Osteocyte (in vitro differentiated cells): Measurements from ENCODE around the gene TSSK1B. TPM values are rescaled to one million over a fixed set of nuclear protein-coding genes. Genes with fewer than 3 reads are reported as not detected.
A peak's percentile ranks its signal among the peaks of the same experiment; 100 is the strongest.

Source experiments
- DNase-seq: peaks from one replicate; pipeline ENCODE4 v3.0.0; 2021; ENCODE audit warnings: mixed read lengths; ENCODE audit not compliant: unreplicated experiment; ENCODE audit errors: extremely low spot score
- H3K27ac Mint-ChIP-seq: one replicate; pipeline ENCODE4 v1.8.0; 2021; ENCODE audit warnings: mild to moderate bottlenecking, mixed read lengths; ENCODE audit not compliant: unreplicated experiment
- H3K27me3 Mint-ChIP-seq: one replicate; pipeline ENCODE4 v1.8.0; 2021; ENCODE audit warnings: mixed read lengths; ENCODE audit not compliant: unreplicated experiment
- H3K36me3 Mint-ChIP-seq: one replicate; pipeline ENCODE4 v1.8.0; 2021; ENCODE audit warnings: mixed read lengths; ENCODE audit not compliant: unreplicated experiment
- H3K4me1 Mint-ChIP-seq: one replicate; pipeline ENCODE4 v1.8.0; 2021; ENCODE audit warnings: mixed read lengths; ENCODE audit not compliant: unreplicated experiment
- H3K4me3 Mint-ChIP-seq: one replicate; pipeline ENCODE4 v1.8.0; 2021; ENCODE audit warnings: mild to moderate bottlenecking, moderate library complexity, mixed read lengths; ENCODE audit not compliant: unreplicated experiment
- H3K9me3 Mint-ChIP-seq: one replicate; pipeline ENCODE4 v1.8.0; 2021; ENCODE audit warnings: mixed read lengths; ENCODE audit not compliant: unreplicated experiment
- total RNA-seq: library from RNA; stranded (reverse); gene quantifications from 2 replicates; pipeline ENCODE4 v1.2.1, GENCODE V29; 2021
- TF ChIP-seq, protein P1 (sequence below): fragments of 200-600 bp; sonication (generic); IDR thresholded peaks from 2 replicates; pipeline ENCODE4 v1.5.0; 2021; ENCODE audit warnings: antibody characterized with exemption, mild to moderate bottlenecking, moderate library complexity

The TSSK1B gene
- total RNA-seq, 1 donor from 2014 or later: 0.21 TPM

DNA sequence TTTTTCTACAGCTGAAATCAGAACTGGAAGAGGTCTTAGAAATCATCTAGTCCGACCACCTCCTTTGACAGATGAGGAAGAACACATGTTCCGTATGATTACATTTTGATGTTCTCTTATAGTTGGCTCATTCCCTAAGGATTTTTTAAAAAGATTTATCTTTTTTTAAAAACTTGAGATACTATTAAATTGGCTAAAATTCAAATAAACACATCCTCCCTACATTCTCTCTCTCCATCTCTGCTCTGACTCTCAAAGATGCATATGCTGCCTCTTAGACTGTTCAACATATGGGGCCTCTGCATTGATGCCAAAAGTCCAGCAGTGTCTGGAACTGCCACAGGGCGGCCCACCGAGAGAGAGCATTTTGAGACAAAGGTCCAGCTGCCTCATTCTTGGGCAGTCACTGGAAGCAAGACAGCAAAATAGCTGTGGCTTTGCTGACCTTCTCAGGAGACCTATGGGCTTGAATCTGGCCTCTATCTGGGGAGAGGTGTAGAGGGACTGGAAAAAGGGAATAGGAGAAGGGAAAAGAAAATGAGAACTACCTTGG, 12.8 kb upstream of the TSSK1B start:
- Mint-ChIP-seq H3K4me3 (no peak overlapping the region), H3K9me3 (peaks cover 21% of the 10 kb centered on the region), H3K36me3 (peaks cover 12% of the 10 kb centered on the region), H3K4me1 (peaks cover 14% of the 10 kb centered on the region), H3K27me3 (no peaks in the 10 kb centered on the region), H3K27ac (no peak overlapping the region)
- TF ChIP-seq, protein P1, sequence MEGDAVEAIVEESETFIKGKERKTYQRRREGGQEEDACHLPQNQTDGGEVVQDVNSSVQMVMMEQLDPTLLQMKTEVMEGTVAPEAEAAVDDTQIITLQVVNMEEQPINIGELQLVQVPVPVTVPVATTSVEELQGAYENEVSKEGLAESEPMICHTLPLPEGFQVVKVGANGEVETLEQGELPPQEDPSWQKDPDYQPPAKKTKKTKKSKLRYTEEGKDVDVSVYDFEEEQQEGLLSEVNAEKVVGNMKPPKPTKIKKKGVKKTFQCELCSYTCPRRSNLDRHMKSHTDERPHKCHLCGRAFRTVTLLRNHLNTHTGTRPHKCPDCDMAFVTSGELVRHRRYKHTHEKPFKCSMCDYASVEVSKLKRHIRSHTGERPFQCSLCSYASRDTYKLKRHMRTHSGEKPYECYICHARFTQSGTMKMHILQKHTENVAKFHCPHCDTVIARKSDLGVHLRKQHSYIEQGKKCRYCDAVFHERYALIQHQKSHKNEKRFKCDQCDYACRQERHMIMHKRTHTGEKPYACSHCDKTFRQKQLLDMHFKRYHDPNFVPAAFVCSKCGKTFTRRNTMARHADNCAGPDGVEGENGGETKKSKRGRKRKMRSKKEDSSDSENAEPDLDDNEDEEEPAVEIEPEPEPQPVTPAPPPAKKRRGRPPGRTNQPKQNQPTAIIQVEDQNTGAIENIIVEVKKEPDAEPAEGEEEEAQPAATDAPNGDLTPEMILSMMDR: peak; percentile 34
- DNase-seq: no peak

DNA sequence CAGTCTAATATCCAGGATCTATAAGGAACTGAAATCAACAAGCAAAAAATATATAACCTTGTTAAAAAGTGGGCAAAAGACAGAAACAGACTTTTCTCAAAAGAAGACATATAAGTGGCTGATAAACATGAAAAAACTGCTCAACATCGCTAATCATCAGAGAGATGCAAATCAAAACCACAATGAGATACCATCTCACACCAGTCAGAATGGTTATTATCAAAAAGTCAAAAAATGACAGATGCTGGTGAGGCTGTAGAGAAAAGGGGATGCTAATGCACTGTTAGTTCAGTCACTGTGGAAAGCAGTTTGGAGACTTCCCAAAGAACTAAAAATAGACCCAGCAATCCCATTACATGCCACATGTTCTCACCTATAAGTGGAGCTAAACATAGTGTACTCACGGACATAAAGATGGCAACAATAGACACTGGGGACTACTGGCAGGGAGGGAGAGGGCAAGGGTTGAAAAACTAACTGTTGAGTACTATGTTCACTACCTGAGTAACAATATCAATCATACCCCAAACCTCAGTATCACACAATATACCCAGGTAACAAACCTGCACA, 11.7 kb upstream of the TSSK1B start:
- TF ChIP-seq, protein P1: no peak
- Mint-ChIP-seq H3K27me3 (no peaks in the 10 kb centered on the region), H3K36me3 (peaks cover 12% of the 10 kb centered on the region), H3K4me1 (peaks cover 14% of the 10 kb centered on the region), H3K4me3 (no peak overlapping the region), H3K27ac (no peak overlapping the region), H3K9me3 (peaks cover 21% of the 10 kb centered on the region)
- no peak for DNase-seq

DNA sequence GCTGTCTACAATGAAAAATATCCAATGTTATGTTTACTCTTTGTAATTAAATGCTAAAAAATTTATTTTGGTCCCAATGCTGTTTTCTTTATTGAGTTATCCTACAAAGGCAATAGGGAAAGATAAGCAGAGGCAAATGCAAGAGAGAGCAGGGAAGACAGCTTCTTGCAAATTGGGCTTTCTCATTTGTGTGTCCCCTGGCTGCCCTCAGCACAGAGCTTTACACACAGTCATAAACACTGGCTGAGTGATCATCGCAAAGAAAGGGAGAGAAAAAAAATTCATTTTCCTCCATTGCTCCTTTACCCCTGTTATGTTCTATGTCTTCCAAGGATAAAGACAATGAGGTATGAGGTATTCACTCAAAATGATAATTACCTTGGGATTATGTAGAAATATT, 2.3 kb upstream of the TSSK1B start:
- TF ChIP-seq, protein P1: no peak
- no peaks in the 10 kb centered on the region for H3K27me3 Mint-ChIP-seq
- H3K4me3 Mint-ChIP-seq: no peak overlapping the region
- DNase-seq: no peak
- H3K36me3 Mint-ChIP-seq: no peaks in the 10 kb centered on the region
- H3K27ac Mint-ChIP-seq: no peak overlapping the region
- no peaks in the 10 kb centered on the region for H3K4me1 Mint-ChIP-seq
- H3K9me3 Mint-ChIP-seq: no peaks in the 10 kb centered on the region

DNA sequence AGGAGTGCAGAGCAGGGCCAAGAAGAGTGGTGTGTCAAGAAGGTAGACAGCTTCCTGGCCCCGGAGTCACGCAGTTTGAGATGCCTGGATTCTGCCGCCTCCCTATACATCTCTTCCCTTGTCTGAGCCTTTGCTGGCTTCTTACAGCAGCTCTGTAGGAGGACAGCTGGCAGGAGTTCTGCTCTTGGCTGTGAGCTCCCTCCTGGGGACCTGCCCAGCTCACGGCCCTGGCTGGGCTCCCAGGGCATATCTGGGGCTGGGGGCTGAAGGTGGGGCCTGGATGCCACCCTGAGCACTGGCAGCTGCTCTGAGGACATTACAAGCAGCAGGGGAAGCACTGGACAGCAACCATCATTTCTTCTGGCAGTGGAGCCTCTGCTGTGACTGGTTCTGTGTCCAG, 786 bp upstream of the TSSK1B start:
- TF ChIP-seq, protein P1: no peak
- Mint-ChIP-seq H3K27me3 (no peaks in the 10 kb centered on the region), H3K27ac (no peak overlapping the region), H3K4me3 (no peak overlapping the region), H3K9me3 (no peaks in the 10 kb centered on the region), H3K4me1 (no peaks in the 10 kb centered on the region), H3K36me3 (no peaks in the 10 kb centered on the region)
- DNase-seq: no peak

DNA sequence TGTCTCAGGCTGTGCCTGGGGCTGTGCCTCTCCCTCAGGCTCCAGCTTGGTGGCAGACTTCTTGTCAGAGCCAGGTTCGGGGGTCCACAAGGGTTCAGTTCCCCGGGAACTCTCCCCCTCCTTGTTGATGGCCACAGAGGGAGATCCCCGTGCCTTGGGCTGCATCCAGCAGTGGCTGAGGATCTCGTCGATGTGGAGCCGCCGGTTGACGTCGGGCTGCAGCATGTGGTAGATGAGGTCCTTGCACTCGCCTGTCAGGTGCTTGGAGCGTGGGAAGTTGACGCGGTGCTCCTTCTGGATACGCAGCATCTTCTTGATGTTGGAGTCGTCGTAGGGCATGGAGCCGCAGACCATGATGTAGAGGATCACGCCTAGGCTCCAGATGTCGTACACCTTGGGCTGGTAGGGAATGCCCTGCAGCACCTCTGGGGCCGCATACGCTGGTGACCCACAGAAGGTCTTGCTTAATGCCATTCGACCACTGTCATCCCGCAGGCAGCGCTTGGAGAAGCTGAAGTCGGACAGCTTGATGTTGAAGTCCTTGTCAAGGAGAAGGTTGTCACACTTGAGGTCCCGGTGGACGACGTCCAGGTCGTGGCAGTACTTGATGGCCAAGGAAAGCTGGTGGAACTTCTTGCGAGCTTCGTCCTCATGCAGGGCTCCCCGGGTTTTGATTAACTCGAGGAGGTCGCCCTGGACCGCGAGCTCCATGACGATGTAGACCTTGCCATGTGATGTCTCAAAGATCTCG, 752 bp downstream of the TSSK1B start:
- Mint-ChIP-seq H3K27ac (no peak overlapping the region), H3K9me3 (no peaks in the 10 kb centered on the region), H3K27me3 (peaks cover under 1% of the 10 kb centered on the region), H3K4me1 (no peaks in the 10 kb centered on the region), H3K4me3 (no peak overlapping the region), H3K36me3 (no peaks in the 10 kb centered on the region)
- TF ChIP-seq, protein P1: no peak
- no peak for DNase-seq
